GM12892 (cell line): ENCODE measurements around the gene TENM4.

Experiments used
- POLR2A ChIP-seq: IDR thresholded peaks from 2 replicates; pipeline ENCODE4 v1.6.1; 2011; ENCODE audit warnings: low read depth, low read length, control low read depth
- POLR2AphosphoS5 ChIP-seq: IDR thresholded peaks from 2 replicates; pipeline ENCODE4 v1.6.1; 2011; ENCODE audit warnings: low read depth, low read length, control low read depth

GRCh38 chr11:78965432-78965831 lies 475.4 kb downstream of the TENM4 start:
- TF ChIP-seq POLR2AphosphoS5 (no peak), POLR2A (no peak)
